DND-41 (cell line): Measurements from ENCODE around the gene C2CD4B.

Experiments
- EZH2 ChIP-seq: IDR thresholded peaks from 3 replicates; pipeline ENCODE4 v1.6.1; 2012; ENCODE audit warnings: borderline replicate concordance, low read depth, mild to moderate bottlenecking, moderate library complexity, low read length, inconsistent platforms; ENCODE audit not compliant: severe bottlenecking
- TF ChIP-seq, protein P1 (sequence below): IDR thresholded peaks from 2 replicates; pipeline ENCODE4 v1.5.1; 2012; ENCODE audit warnings: borderline replicate concordance, low read length, moderate library complexity, mild to moderate bottlenecking; ENCODE audit not compliant: poor library complexity, severe bottlenecking; ENCODE audit errors: extremely low read depth

- TF ChIP-seq, protein P1, sequence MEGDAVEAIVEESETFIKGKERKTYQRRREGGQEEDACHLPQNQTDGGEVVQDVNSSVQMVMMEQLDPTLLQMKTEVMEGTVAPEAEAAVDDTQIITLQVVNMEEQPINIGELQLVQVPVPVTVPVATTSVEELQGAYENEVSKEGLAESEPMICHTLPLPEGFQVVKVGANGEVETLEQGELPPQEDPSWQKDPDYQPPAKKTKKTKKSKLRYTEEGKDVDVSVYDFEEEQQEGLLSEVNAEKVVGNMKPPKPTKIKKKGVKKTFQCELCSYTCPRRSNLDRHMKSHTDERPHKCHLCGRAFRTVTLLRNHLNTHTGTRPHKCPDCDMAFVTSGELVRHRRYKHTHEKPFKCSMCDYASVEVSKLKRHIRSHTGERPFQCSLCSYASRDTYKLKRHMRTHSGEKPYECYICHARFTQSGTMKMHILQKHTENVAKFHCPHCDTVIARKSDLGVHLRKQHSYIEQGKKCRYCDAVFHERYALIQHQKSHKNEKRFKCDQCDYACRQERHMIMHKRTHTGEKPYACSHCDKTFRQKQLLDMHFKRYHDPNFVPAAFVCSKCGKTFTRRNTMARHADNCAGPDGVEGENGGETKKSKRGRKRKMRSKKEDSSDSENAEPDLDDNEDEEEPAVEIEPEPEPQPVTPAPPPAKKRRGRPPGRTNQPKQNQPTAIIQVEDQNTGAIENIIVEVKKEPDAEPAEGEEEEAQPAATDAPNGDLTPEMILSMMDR, result no peak
- TF ChIP-seq EZH2, result no peak
These were observed 27.9 kb downstream of the C2CD4B start for GRCh38 chr15:62136911-62137865.
